ENCODE data around the gene CLOCK.

- TF ChIP-seq POLR2A (IDR thresholded peaks at IDR 0.05; ENCODE audit: low read length) = no peak
- TF ChIP-seq GATA1 (IDR thresholded peaks at IDR 0.05; ENCODE audit: low read depth, low read length) = no peak
These were observed 109.3 kb downstream of the CLOCK start for GRCh38 chr4:55437356-55437796.

Data from erythroblast (primary cell).